Adrenal gland (tissue), 5 donors: ENCODE data around the gene KCNJ16.

Source experiments
- POLR2A ChIP-seq, 2 donors: fragments of 450-650 bp; IDR thresholded peaks; one replicate each; pipeline ENCODE4 v1.6.1; 2017; ENCODE audit warnings: antibody characterized with exemption in 2 of 2, mild to moderate bottlenecking in 2 of 2, moderate library complexity in 1 of 2
- TF ChIP-seq, protein P1 (sequence below), 6 experiments: fragments of 450-650 bp in 4 of 6; fragments of 200-600 bp in 2 of 6; sonication (generic) in 1 of 6; IDR thresholded peaks; 1 replicate in 5 of 6; 2 replicates in 1 of 6; pipeline versions ENCODE4 v1.5.1 to v1.8.0; 2016 to 2021; ENCODE audit warnings: antibody characterized with exemption in 6 of 6, mild to moderate bottlenecking in 2 of 6, moderate library complexity in 1 of 6
- donor health status: DM: no; HTN: no; CAD: no.

DNA sequence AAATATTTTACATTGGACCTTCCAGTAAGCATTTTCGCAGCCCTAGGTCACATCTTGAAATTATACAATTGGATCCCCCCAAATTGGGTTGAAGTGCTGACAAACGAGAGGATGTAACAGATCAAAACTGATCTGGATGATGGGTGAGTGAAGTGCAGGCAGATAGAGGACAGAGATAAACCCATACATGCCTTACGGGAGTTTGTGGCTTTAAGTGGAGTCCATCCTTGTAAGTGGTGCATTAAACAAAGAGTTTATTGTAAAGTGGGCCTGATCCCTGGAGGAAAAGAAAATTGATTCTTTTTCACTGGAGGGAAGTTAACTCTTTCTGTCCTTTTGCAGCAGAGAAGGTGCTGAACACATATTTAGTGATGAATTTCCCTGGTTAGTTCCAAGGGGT is 55.3 kb downstream of the KCNJ16 start:
- TF ChIP-seq, protein P1, sequence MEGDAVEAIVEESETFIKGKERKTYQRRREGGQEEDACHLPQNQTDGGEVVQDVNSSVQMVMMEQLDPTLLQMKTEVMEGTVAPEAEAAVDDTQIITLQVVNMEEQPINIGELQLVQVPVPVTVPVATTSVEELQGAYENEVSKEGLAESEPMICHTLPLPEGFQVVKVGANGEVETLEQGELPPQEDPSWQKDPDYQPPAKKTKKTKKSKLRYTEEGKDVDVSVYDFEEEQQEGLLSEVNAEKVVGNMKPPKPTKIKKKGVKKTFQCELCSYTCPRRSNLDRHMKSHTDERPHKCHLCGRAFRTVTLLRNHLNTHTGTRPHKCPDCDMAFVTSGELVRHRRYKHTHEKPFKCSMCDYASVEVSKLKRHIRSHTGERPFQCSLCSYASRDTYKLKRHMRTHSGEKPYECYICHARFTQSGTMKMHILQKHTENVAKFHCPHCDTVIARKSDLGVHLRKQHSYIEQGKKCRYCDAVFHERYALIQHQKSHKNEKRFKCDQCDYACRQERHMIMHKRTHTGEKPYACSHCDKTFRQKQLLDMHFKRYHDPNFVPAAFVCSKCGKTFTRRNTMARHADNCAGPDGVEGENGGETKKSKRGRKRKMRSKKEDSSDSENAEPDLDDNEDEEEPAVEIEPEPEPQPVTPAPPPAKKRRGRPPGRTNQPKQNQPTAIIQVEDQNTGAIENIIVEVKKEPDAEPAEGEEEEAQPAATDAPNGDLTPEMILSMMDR (IDR thresholded peaks at IDR 0.05) = no peak
- TF ChIP-seq POLR2A (IDR thresholded peaks at IDR 0.05) = no peak
